ENCODE measurements around the gene SHISAL1.

DNA sequence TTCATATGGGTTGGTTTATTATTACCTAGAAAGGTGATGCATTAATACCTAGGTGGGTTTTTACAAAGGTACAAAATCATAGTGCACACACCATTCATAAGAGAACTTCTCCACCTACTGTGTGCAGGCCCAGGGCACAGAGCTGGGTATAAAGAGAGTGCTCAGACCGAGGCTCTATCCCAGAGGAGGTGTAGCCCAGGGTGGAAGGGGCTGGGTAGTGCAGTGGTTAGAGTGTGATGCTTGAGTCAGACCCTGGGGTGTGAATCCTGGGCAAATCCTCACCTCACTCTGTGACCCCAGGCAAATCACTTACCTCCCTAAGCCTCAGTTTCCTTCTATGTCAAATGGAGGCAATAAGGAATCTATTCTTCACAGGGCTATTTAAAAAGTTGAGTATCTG is 99.8 kb downstream of the SHISAL1 start:
- TF ChIP-seq, protein P1, sequence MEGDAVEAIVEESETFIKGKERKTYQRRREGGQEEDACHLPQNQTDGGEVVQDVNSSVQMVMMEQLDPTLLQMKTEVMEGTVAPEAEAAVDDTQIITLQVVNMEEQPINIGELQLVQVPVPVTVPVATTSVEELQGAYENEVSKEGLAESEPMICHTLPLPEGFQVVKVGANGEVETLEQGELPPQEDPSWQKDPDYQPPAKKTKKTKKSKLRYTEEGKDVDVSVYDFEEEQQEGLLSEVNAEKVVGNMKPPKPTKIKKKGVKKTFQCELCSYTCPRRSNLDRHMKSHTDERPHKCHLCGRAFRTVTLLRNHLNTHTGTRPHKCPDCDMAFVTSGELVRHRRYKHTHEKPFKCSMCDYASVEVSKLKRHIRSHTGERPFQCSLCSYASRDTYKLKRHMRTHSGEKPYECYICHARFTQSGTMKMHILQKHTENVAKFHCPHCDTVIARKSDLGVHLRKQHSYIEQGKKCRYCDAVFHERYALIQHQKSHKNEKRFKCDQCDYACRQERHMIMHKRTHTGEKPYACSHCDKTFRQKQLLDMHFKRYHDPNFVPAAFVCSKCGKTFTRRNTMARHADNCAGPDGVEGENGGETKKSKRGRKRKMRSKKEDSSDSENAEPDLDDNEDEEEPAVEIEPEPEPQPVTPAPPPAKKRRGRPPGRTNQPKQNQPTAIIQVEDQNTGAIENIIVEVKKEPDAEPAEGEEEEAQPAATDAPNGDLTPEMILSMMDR (conservative IDR thresholded peaks at IDR 0.05 in 1 of 2, IDR thresholded peaks at IDR 0.05 in 1 of 2; ENCODE audit: extremely low read depth in 1 of 2, insufficient read depth in 1 of 2, low read depth in 1 of 2, low read length in 2 of 2) = no peak
- no peak for TF ChIP-seq EZH2 (IDR thresholded peaks at IDR 0.05; ENCODE audit: borderline replicate concordance, low read length)
